ENCODE measurements around the gene FBXO3.

FBXO3 gene

GRCh38 chr11:33761471-33761870, 12.8 kb downstream of the FBXO3 start:
- in situ Hi-C loops (cut with HindIII; ENCODE audit: low pct_unique_long_range_greater_than_20kb, low sequenced_read_pairs): no loop called here
- TF ChIP-seq JUND (IDR thresholded peaks at IDR 0.05; ENCODE audit: low read depth): no peak
- DNase-seq (ENCODE audit: low read depth in 1 of 2, low spot score in 1 of 2): no peak

GRCh38 chr11:33753304-33753967, 20.9 kb downstream of the FBXO3 start:
- in situ Hi-C loops (cut with HindIII; ENCODE audit: low pct_unique_long_range_greater_than_20kb, low sequenced_read_pairs): no loop called here
- TF ChIP-seq JUND (IDR thresholded peaks at IDR 0.05; ENCODE audit: low read depth): no peak
- no peak for DNase-seq (ENCODE audit: low read depth in 1 of 2, low spot score in 1 of 2)

- DNase-seq (ENCODE audit: low read depth in 1 of 2, low spot score in 1 of 2): no peak
- no peak for TF ChIP-seq JUND (IDR thresholded peaks at IDR 0.05; ENCODE audit: low read depth)
- in situ Hi-C loops (cut with HindIII; ENCODE audit: low pct_unique_long_range_greater_than_20kb, low sequenced_read_pairs): no loop called here
Measured at GRCh38 chr11:33751878-33752277, 22.4 kb downstream of the FBXO3 start.

- no peak for TF ChIP-seq JUND (IDR thresholded peaks at IDR 0.05; ENCODE audit: low read depth)
- in situ Hi-C loops (cut with HindIII; ENCODE audit: low pct_unique_long_range_greater_than_20kb, low sequenced_read_pairs): no loop called here
- no peak for DNase-seq (ENCODE audit: low read depth in 1 of 2, low spot score in 1 of 2)
Measured at GRCh38 chr11:33747979-33748378, 26.3 kb downstream of the FBXO3 start.

- DNase-seq (ENCODE audit: low read depth in 1 of 2, low spot score in 1 of 2): no peak
- in situ Hi-C loops (cut with HindIII; ENCODE audit: low pct_unique_long_range_greater_than_20kb, low sequenced_read_pairs): no loop called here
Measured at GRCh38 chr11:33743291-33743690, 31.0 kb downstream of the FBXO3 start.

GRCh38 chr11:33742249-33742851, 32.0 kb downstream of the FBXO3 start:
- in situ Hi-C loops (cut with HindIII; ENCODE audit: low pct_unique_long_range_greater_than_20kb, low sequenced_read_pairs): no loop called here
- peak in 1 of 2 experiments; percentile 38 for DNase-seq (ENCODE audit: low read depth in 1 of 2, low spot score in 1 of 2)
- no peak for TF ChIP-seq JUND (IDR thresholded peaks at IDR 0.05; ENCODE audit: low read depth)

More at GRCh38 chr11:33743291-33743690, 31.0 kb downstream of the FBXO3 start:
- no peak for TF ChIP-seq JUND (IDR thresholded peaks at IDR 0.05; ENCODE audit: low read depth)

GRCh38 chr11:33741806-33742205, 32.5 kb downstream of the FBXO3 start:
- in situ Hi-C loops (cut with HindIII; ENCODE audit: low pct_unique_long_range_greater_than_20kb, low sequenced_read_pairs): no loop called here

GRCh38 chr11:33737362-33737821, 36.9 kb downstream of the FBXO3 start:
- in situ Hi-C loops (cut with HindIII; ENCODE audit: low pct_unique_long_range_greater_than_20kb, low sequenced_read_pairs): no loop called here
- DNase-seq (ENCODE audit: low read depth in 1 of 2, low spot score in 1 of 2): no peak
- no peak for TF ChIP-seq JUND (IDR thresholded peaks at IDR 0.05; ENCODE audit: low read depth)

More at GRCh38 chr11:33741806-33742205, 32.5 kb downstream of the FBXO3 start:
- DNase-seq (ENCODE audit: low read depth in 1 of 2, low spot score in 1 of 2): no peak
- no peak for TF ChIP-seq JUND (IDR thresholded peaks at IDR 0.05; ENCODE audit: low read depth)

- DNase-seq (ENCODE audit: low read depth in 1 of 2, low spot score in 1 of 2): peak; percentile 94 to 97
- TF ChIP-seq JUND (IDR thresholded peaks at IDR 0.05; ENCODE audit: low read depth): no peak
- in situ Hi-C loops (cut with HindIII; ENCODE audit: low pct_unique_long_range_greater_than_20kb, low sequenced_read_pairs): no loop called here
Measured at GRCh38 chr11:33736148-33736812, 38.0 kb downstream of the FBXO3 start, which contains the start of gene CD59. Gene CD59 (minus strand): TSS chr11:33736423. CDS start chr11:33722445, 13,978 bp downstream.

GRCh38 chr11:33735271-33736147, 38.8 kb downstream of the FBXO3 start:
- in situ Hi-C loops (cut with HindIII; ENCODE audit: low pct_unique_long_range_greater_than_20kb, low sequenced_read_pairs): no loop called here
- TF ChIP-seq JUND (IDR thresholded peaks at IDR 0.05; ENCODE audit: low read depth): no peak
- peak in 1 of 2 experiments; percentile 46 for DNase-seq (ENCODE audit: low read depth in 1 of 2, low spot score in 1 of 2)

GRCh38 chr11:33734441-33735270, 39.7 kb downstream of the FBXO3 start:
- DNase-seq (ENCODE audit: low read depth in 1 of 2, low spot score in 1 of 2): peak in 1 of 2 experiments; percentile 23
- in situ Hi-C loops (cut with HindIII; ENCODE audit: low pct_unique_long_range_greater_than_20kb, low sequenced_read_pairs): no loop called here
- TF ChIP-seq JUND (IDR thresholded peaks at IDR 0.05; ENCODE audit: low read depth): no peak
